ENCODE measurements around the gene TMEM266.

The TMEM266 gene

GRCh38 chr15:76065793-76066192 is 6.0 kb downstream of the TMEM266 start:
- H3K27ac ChIP-seq (ENCODE audit: insufficient read depth in 1 of 2, low read depth in 1 of 2, low read length in 2 of 2, poor library complexity in 1 of 2, severe bottlenecking in 2 of 2) = no peak overlapping the region
- CTCF ChIA-PET = interaction anchor here (0.8 to 2.1 kb wide), 3 partner anchors 9 to 85 kb away, joined by 3 to 7 read pairs (median 4); no protein-coding TSS in a partner anchor
- no CpG with 5 or more reads among the region's 5 CpGs for WGBS (ENCODE audit: insufficient coverage)
- POLR2A ChIA-PET = interaction anchor here (0.6 kb wide), 1 partner anchor 9 kb away, joined by 3 read pairs; no protein-coding TSS in a partner anchor
- peaks cover 3 to 47% (median 21%) of the 10 kb centered on the region in 5 experiments for H3K27me3 ChIP-seq (replicated peaks in 2 of 5; ENCODE audit: control insufficient read depth in 4 of 5, insufficient read depth in 5 of 5, low read length in 4 of 5)
- H3K9me3 ChIP-seq (ENCODE audit: control extremely low read depth in 1 of 5, control insufficient read depth in 4 of 5, insufficient read depth in 2 of 5, low read depth in 1 of 5, low read length in 4 of 5) = no peaks in the 10 kb centered on the region
- no peak overlapping the region for H3K4me3 ChIP-seq (ENCODE audit: control insufficient read depth in 1 of 7, extremely low read depth in 1 of 7, insufficient read depth in 4 of 7, low read depth in 2 of 7, low read length in 6 of 7)
- DNase-seq = no peak
- no peaks in the 10 kb centered on the region for H3K4me1 ChIP-seq (ENCODE audit: control extremely low read depth in 1 of 4, control insufficient read depth in 4 of 4, insufficient read depth in 4 of 4, low read length in 3 of 4)
- no peaks in the 10 kb centered on the region for H3K36me3 ChIP-seq (ENCODE audit: control insufficient read depth in 4 of 4, insufficient read depth in 4 of 4, low read length in 3 of 4)

- Histone ChIP-seq H3K27ac (ENCODE audit: insufficient read depth in 1 of 2, low read depth in 1 of 2, low read length in 2 of 2, poor library complexity in 1 of 2, severe bottlenecking in 2 of 2) (no peak overlapping the region), H3K9me3 (ENCODE audit: control extremely low read depth in 1 of 5, control insufficient read depth in 4 of 5, insufficient read depth in 2 of 5, low read depth in 1 of 5, low read length in 4 of 5) (no peaks in the 10 kb centered on the region), H3K4me1 (ENCODE audit: control extremely low read depth in 1 of 4, control insufficient read depth in 4 of 4, insufficient read depth in 4 of 4, low read length in 3 of 4) (peaks cover 0 to under 1% (median 0%) of the 10 kb centered on the region in 4 experiments), H3K4me3 (ENCODE audit: control insufficient read depth in 1 of 7, extremely low read depth in 1 of 7, insufficient read depth in 4 of 7, low read depth in 2 of 7, low read length in 6 of 7) (no peak overlapping the region), H3K27me3 (replicated peaks in 2 of 5; ENCODE audit: control insufficient read depth in 4 of 5, insufficient read depth in 5 of 5, low read length in 4 of 5) (peaks cover 0 to 7% (median 3%) of the 10 kb centered on the region in 5 experiments), H3K36me3 (ENCODE audit: control insufficient read depth in 4 of 4, insufficient read depth in 4 of 4, low read length in 3 of 4) (no peaks in the 10 kb centered on the region)
- CTCF ChIA-PET = interaction anchor here (0.6 kb wide), 1 partner anchor 45 kb away, joined by 3 read pairs; no protein-coding TSS in a partner anchor
- POLR2A ChIA-PET = interaction anchor here (0.5 kb wide), 1 partner anchor 11 kb away, joined by 3 read pairs; no protein-coding TSS in a partner anchor
- DNase-seq = no peak
These were observed 10.4 kb downstream of the TMEM266 start for GRCh38 chr15:76070192-76070591.

GRCh38 chr15:76070921-76071635 is 11.3 kb downstream of the TMEM266 start:
- no peak for DNase-seq
- CTCF ChIA-PET = interaction anchor here (1.5 kb wide), 1 partner anchor 12 kb away, joined by 6 read pairs; no protein-coding TSS in a partner anchor
- 86% methylated on average over 2 of the region's 4 CpGs for WGBS (ENCODE audit: insufficient coverage)

GRCh38 chr15:76071806-76072205 is 12.0 kb downstream of the TMEM266 start:
- Histone ChIP-seq H3K9me3 (ENCODE audit: control extremely low read depth in 1 of 5, control insufficient read depth in 4 of 5, insufficient read depth in 2 of 5, low read depth in 1 of 5, low read length in 4 of 5) (no peaks in the 10 kb centered on the region), H3K27me3 (replicated peaks in 2 of 5; ENCODE audit: control insufficient read depth in 4 of 5, insufficient read depth in 5 of 5, low read length in 4 of 5) (no peaks in the 10 kb centered on the region), H3K27ac (ENCODE audit: insufficient read depth in 1 of 2, low read depth in 1 of 2, low read length in 2 of 2, poor library complexity in 1 of 2, severe bottlenecking in 2 of 2) (no peak overlapping the region), H3K4me3 (ENCODE audit: control insufficient read depth in 1 of 7, extremely low read depth in 1 of 7, insufficient read depth in 4 of 7, low read depth in 2 of 7, low read length in 6 of 7) (no peak overlapping the region), H3K4me1 (ENCODE audit: control extremely low read depth in 1 of 4, control insufficient read depth in 4 of 4, insufficient read depth in 4 of 4, low read length in 3 of 4) (peaks cover 0 to 4% (median 0%) of the 10 kb centered on the region in 4 experiments), H3K36me3 (ENCODE audit: control insufficient read depth in 4 of 4, insufficient read depth in 4 of 4, low read length in 3 of 4) (no peaks in the 10 kb centered on the region)
- 94% methylated on average over 3 of the region's 7 CpGs for WGBS (ENCODE audit: insufficient coverage)
- ChIA-PET CTCF (interaction anchor here (1.4 to 1.5 kb wide), 2 partner anchors 13 to 67 kb away, joined by 4 to 6 read pairs; no protein-coding TSS in a partner anchor), POLR2A (no interaction called here)
- no peak for DNase-seq

More at GRCh38 chr15:76070921-76071635, 11.3 kb downstream of the TMEM266 start:
- Histone ChIP-seq H3K27me3 (replicated peaks in 2 of 5; ENCODE audit: control insufficient read depth in 4 of 5, insufficient read depth in 5 of 5, low read length in 4 of 5) (no peaks in the 10 kb centered on the region), H3K9me3 (ENCODE audit: control extremely low read depth in 1 of 5, control insufficient read depth in 4 of 5, insufficient read depth in 2 of 5, low read depth in 1 of 5, low read length in 4 of 5) (no peaks in the 10 kb centered on the region), H3K4me1 (ENCODE audit: control extremely low read depth in 1 of 4, control insufficient read depth in 4 of 4, insufficient read depth in 4 of 4, low read length in 3 of 4) (peaks cover 0 to 4% (median 0%) of the 10 kb centered on the region in 4 experiments), H3K36me3 (ENCODE audit: control insufficient read depth in 4 of 4, insufficient read depth in 4 of 4, low read length in 3 of 4) (no peaks in the 10 kb centered on the region), H3K27ac (ENCODE audit: insufficient read depth in 1 of 2, low read depth in 1 of 2, low read length in 2 of 2, poor library complexity in 1 of 2, severe bottlenecking in 2 of 2) (no peak overlapping the region), H3K4me3 (ENCODE audit: control insufficient read depth in 1 of 7, extremely low read depth in 1 of 7, insufficient read depth in 4 of 7, low read depth in 2 of 7, low read length in 6 of 7) (no peak overlapping the region)
- POLR2A ChIA-PET = no interaction called here

GRCh38 chr15:76073554-76073953 is 13.8 kb downstream of the TMEM266 start:
- no peaks in the 10 kb centered on the region for H3K27me3 ChIP-seq (replicated peaks in 2 of 5; ENCODE audit: control insufficient read depth in 4 of 5, insufficient read depth in 5 of 5, low read length in 4 of 5)
- WGBS (ENCODE audit: insufficient coverage) = 100% methylated on average over 1 of the region's 2 CpGs
- CTCF ChIA-PET = no interaction called here
- no peaks in the 10 kb centered on the region for H3K9me3 ChIP-seq (ENCODE audit: control extremely low read depth in 1 of 5, control insufficient read depth in 4 of 5, insufficient read depth in 2 of 5, low read depth in 1 of 5, low read length in 4 of 5)
- H3K4me1 ChIP-seq (ENCODE audit: control extremely low read depth in 1 of 4, control insufficient read depth in 4 of 4, insufficient read depth in 4 of 4, low read length in 3 of 4) = peaks cover 0 to 11% (median 3%) of the 10 kb centered on the region in 4 experiments
- POLR2A ChIA-PET = no interaction called here
- no peak overlapping the region for H3K4me3 ChIP-seq (ENCODE audit: control insufficient read depth in 1 of 7, extremely low read depth in 1 of 7, insufficient read depth in 4 of 7, low read depth in 2 of 7, low read length in 6 of 7)
- H3K36me3 ChIP-seq (ENCODE audit: control insufficient read depth in 4 of 4, insufficient read depth in 4 of 4, low read length in 3 of 4) = no peaks in the 10 kb centered on the region
- no peak for DNase-seq
- no peak overlapping the region for H3K27ac ChIP-seq (ENCODE audit: insufficient read depth in 1 of 2, low read depth in 1 of 2, low read length in 2 of 2, poor library complexity in 1 of 2, severe bottlenecking in 2 of 2)

GRCh38 chr15:76075046-76075445 is 15.3 kb downstream of the TMEM266 start:
- CTCF ChIA-PET = no interaction called here
- no peak for DNase-seq
- no peak overlapping the region for H3K4me3 ChIP-seq (ENCODE audit: control insufficient read depth in 1 of 7, extremely low read depth in 1 of 7, insufficient read depth in 4 of 7, low read depth in 2 of 7, low read length in 6 of 7)
- no peaks in the 10 kb centered on the region for H3K9me3 ChIP-seq (ENCODE audit: control extremely low read depth in 1 of 5, control insufficient read depth in 4 of 5, insufficient read depth in 2 of 5, low read depth in 1 of 5, low read length in 4 of 5)
- POLR2A ChIA-PET = no interaction called here
- H3K4me1 ChIP-seq (ENCODE audit: control extremely low read depth in 1 of 4, control insufficient read depth in 4 of 4, insufficient read depth in 4 of 4, low read length in 3 of 4) = peaks cover 0 to 15% (median 7%) of the 10 kb centered on the region in 4 experiments
- H3K27me3 ChIP-seq (replicated peaks in 2 of 5; ENCODE audit: control insufficient read depth in 4 of 5, insufficient read depth in 5 of 5, low read length in 4 of 5) = no peaks in the 10 kb centered on the region
- no peaks in the 10 kb centered on the region for H3K36me3 ChIP-seq (ENCODE audit: control insufficient read depth in 4 of 4, insufficient read depth in 4 of 4, low read length in 3 of 4)
- no peak overlapping the region for H3K27ac ChIP-seq (ENCODE audit: insufficient read depth in 1 of 2, low read depth in 1 of 2, low read length in 2 of 2, poor library complexity in 1 of 2, severe bottlenecking in 2 of 2)

GRCh38 chr15:76078285-76078877 is 18.6 kb downstream of the TMEM266 start:
- WGBS (ENCODE audit: insufficient coverage) = 40% methylated on average over 5 of the region's 5 CpGs
- DNase-seq = peak in 2 of 3 donors; percentile 56 to 66
- H3K27ac ChIP-seq (ENCODE audit: insufficient read depth in 1 of 2, low read depth in 1 of 2, low read length in 2 of 2, poor library complexity in 1 of 2, severe bottlenecking in 2 of 2) = no peak overlapping the region
- no peaks in the 10 kb centered on the region for H3K36me3 ChIP-seq (ENCODE audit: control insufficient read depth in 4 of 4, insufficient read depth in 4 of 4, low read length in 3 of 4)
- POLR2A ChIA-PET = no interaction called here
- H3K4me3 ChIP-seq (ENCODE audit: control insufficient read depth in 1 of 7, extremely low read depth in 1 of 7, insufficient read depth in 4 of 7, low read depth in 2 of 7, low read length in 6 of 7) = no peak overlapping the region
- H3K4me1 ChIP-seq (ENCODE audit: control extremely low read depth in 1 of 4, control insufficient read depth in 4 of 4, insufficient read depth in 4 of 4, low read length in 3 of 4) = peaks cover 0 to 15% (median 7%) of the 10 kb centered on the region in 4 experiments
- H3K9me3 ChIP-seq (ENCODE audit: control extremely low read depth in 1 of 5, control insufficient read depth in 4 of 5, insufficient read depth in 2 of 5, low read depth in 1 of 5, low read length in 4 of 5) = no peaks in the 10 kb centered on the region
- no peaks in the 10 kb centered on the region for H3K27me3 ChIP-seq (replicated peaks in 2 of 5; ENCODE audit: control insufficient read depth in 4 of 5, insufficient read depth in 5 of 5, low read length in 4 of 5)
- CTCF ChIA-PET = no interaction called here
